K562 (cell line): ENCODE data around the gene SNPH. TPM values are rescaled to one million over a fixed set of nuclear protein-coding genes. Genes with fewer than 3 reads are reported as not detected.

ENCODE experiments used
- ATAC-seq: fragments of 200-7000 bp; cut with Tn5 transposase; 3 replicates; pipeline ENCODE4 v1.9.1; 2020; ENCODE audit warnings: moderate library complexity
- BruUV-seq: library from RNA; stranded (reverse); fragments of 400-500 nt; replicated peaks from 2 replicates; lab custom pipeline; 2021; lab: Mats Ljungman, UMichigan
- CTCF ChIA-PET: fragments of 300-600 bp; formaldehyde crosslinking; extraction: SDS; loops from one replicate; lab custom pipeline; 2021; ENCODE audit warnings: low intra/inter-chr PET ratio; lab: Yijun Ruan, JAX
- POLR2A ChIA-PET: fragments of 300-600, 350-650 bp; sonication (Branson Sonifier 250); formaldehyde crosslinking; extraction: SDS; loops from one replicate; lab custom pipeline; 2021; ENCODE audit warnings: antibody characterized with exemption, inconsistent platforms; lab: Yijun Ruan, JAX
- DNase-seq, 4 experiments: peaks; one replicate each; pipeline versions ENCODE4 v3.0.0 to v3.0.0-alpha.2; 2011 to 2018; ENCODE audit warnings: low spot score in 3 of 4, mixed read lengths in 3 of 4; ENCODE audit errors: extremely low read depth in 1 of 4
- FAIRE-seq: peaks from 2 replicates; lab custom pipeline; 2011; peaks lifted over from hg19 to GRCh38; lab: Jason Lieb, UNC
- H2AFZ ChIP-seq: 2 replicates; pipeline ENCODE4 v1.6.0; 2011; ENCODE audit warnings: low read depth, low read length, control low read depth, inconsistent platforms
- H3K27ac ChIP-seq: fragments of 200-600 bp; 3 replicates; pipeline ENCODE4 v1.8.0; 2011; ENCODE audit warnings: low read depth, mild to moderate bottlenecking, control low read depth, inconsistent platforms, low read length, moderate library complexity, mixed read lengths; ENCODE audit errors: extremely low read depth
- H3K27me3 ChIP-seq, 2 experiments: fragments of 300-600 bp in 1 of 2; 2 replicates in 1 of 2; 3 replicates in 1 of 2; pipeline versions ENCODE4 v1.6.0 to v1.8.0; 2011; ENCODE audit warnings: inconsistent platforms in 2 of 2, low read length in 2 of 2, mild to moderate bottlenecking in 1 of 2, mixed read lengths in 1 of 2, moderate library complexity in 1 of 2; ENCODE audit not compliant: control insufficient read depth in 2 of 2, insufficient read depth in 2 of 2
- H3K36me3 ChIP-seq: fragments of 300-600 bp; 3 replicates; pipeline ENCODE4 v1.8.0; 2011; ENCODE audit warnings: mild to moderate bottlenecking, low read length, inconsistent platforms; ENCODE audit not compliant: control insufficient read depth, insufficient read depth
- H3K4me1 ChIP-seq, 2 experiments: fragments of 200-600 bp in 1 of 2; replicated peaks in 1 of 2; 2 replicates in 1 of 2; 3 replicates in 1 of 2; pipeline versions ENCODE4 v1.5.1 to v1.8.0; 2011; ENCODE audit warnings: inconsistent platforms in 2 of 2, low read length in 2 of 2, mild to moderate bottlenecking in 1 of 2, mixed read lengths in 1 of 2, moderate library complexity in 1 of 2; ENCODE audit not compliant: control insufficient read depth in 2 of 2, insufficient read depth in 2 of 2
- H3K4me2 ChIP-seq: 2 replicates; pipeline ENCODE4 v1.6.1; 2011; ENCODE audit warnings: low read length, control low read depth, inconsistent platforms, mixed read lengths; ENCODE audit not compliant: insufficient read depth
- H3K4me3 ChIP-seq: fragments of 200-600 bp; sonication (generic), shearing (Covaris generic); 2 replicates; pipeline ENCODE4 v1.5.1; 2016; ENCODE audit warnings: control low read depth, inconsistent platforms
- H3K79me2 ChIP-seq: fragments of 200-600 bp; 3 replicates; pipeline ENCODE4 v1.8.0; 2011; ENCODE audit warnings: low read length, inconsistent platforms; ENCODE audit not compliant: control insufficient read depth, insufficient read depth
- H3K9ac ChIP-seq, 2 experiments: 2 replicates each; pipeline versions ENCODE4 v1.6.0 to v1.6.1; 2011; ENCODE audit warnings: low read depth in 2 of 2, low read length in 2 of 2, control low read depth in 1 of 2, inconsistent platforms in 1 of 2, mild to moderate bottlenecking in 1 of 2, mixed read lengths in 1 of 2; ENCODE audit not compliant: insufficient read depth in 1 of 2
- H3K9me1 ChIP-seq: one replicate; pipeline ENCODE4 v1.6.0; 2011; ENCODE audit warnings: inconsistent platforms, mild to moderate bottlenecking, low read length, moderate library complexity; ENCODE audit not compliant: control insufficient read depth, insufficient read depth
- H3K9me3 ChIP-seq: replicated peaks from 2 replicates; pipeline ENCODE4 v1.5.1; 2011; ENCODE audit warnings: low read depth, low read length, inconsistent platforms; ENCODE audit not compliant: control insufficient read depth, insufficient read depth
- H4K20me1 ChIP-seq: replicated peaks from 2 replicates; pipeline ENCODE4 v1.6.1; 2011; ENCODE audit warnings: low read length, inconsistent platforms, mixed read lengths; ENCODE audit not compliant: control insufficient read depth, insufficient read depth
- CHD2 ChIP-seq: IDR thresholded peaks from 2 replicates; pipeline ENCODE4 v1.6.1; 2011; ENCODE audit warnings: low read depth, low read length
- HBP1 ChIP-seq: fragments of 450-650 bp; formaldehyde crosslinking; IDR thresholded peaks from 2 replicates; pipeline ENCODE4 v1.4.0; 2022; ENCODE audit warnings: missing genetic modification characterization
- MCM7 ChIP-seq, 2 experiments: fragments of 450-650 bp; IDR thresholded peaks; 2 replicates each; pipeline ENCODE4 v1.6.1; 2016 to 2018
- NR0B1 ChIP-seq: fragments of 450-650 bp; IDR thresholded peaks from one replicate; pipeline ENCODE4 v1.6.1; 2018; ENCODE audit warnings: mild to moderate bottlenecking, moderate library complexity; ENCODE audit not compliant: partially characterized antibody
- PRDM10 ChIP-seq: fragments of 450-650 bp; IDR thresholded peaks from 2 replicates; pipeline ENCODE4 v1.6.1; 2018; ENCODE audit not compliant: partially characterized antibody
- TAF15 ChIP-seq: fragments of 200-400 bp; formaldehyde crosslinking; IDR thresholded peaks from 2 replicates; pipeline ENCODE4 v1.6.1; 2017; ENCODE audit warnings: mild to moderate bottlenecking, low read depth, low read length, moderate library complexity
- ZNF277 ChIP-seq: fragments of 250-450 bp; sonication (Bioruptor Pico); IDR thresholded peaks from 2 replicates; pipeline ENCODE4 v1.8.0; 2022; ENCODE audit warnings: inconsistent platforms, mild to moderate bottlenecking, moderate library complexity, borderline replicate concordance
- ZNF324 ChIP-seq: fragments of 250-450 bp; sonication (Bioruptor Pico); IDR thresholded peaks from 2 replicates; pipeline ENCODE4 v1.4.0; 2020; ENCODE audit warnings: mild to moderate bottlenecking
- ZZZ3 ChIP-seq: fragments of 450-650 bp; IDR thresholded peaks from 2 replicates; pipeline ENCODE4 v1.6.1; 2016; ENCODE audit warnings: antibody characterized with exemption, mild to moderate bottlenecking, moderate library complexity
- WGBS: fragments of 100-300 bp; shearing (Covaris generic); methylation state at CpG from one replicate; pipeline ENCODE4 v1.1.6; 2016; ENCODE audit warnings: low coverage, mixed read lengths; ENCODE audit not compliant: insufficient coverage; ENCODE audit errors: missing lambda C conversion rate; 5-methylcytosine and 5-hydroxymethylcytosine counted together
- in situ Hi-C: fragments of 300-500 bp; cut with MboI; formaldehyde crosslinking; loops from 4 replicates; pipeline ENCODE4 v1.15.0; 2018; ENCODE audit warnings: inconsistent platforms, mixed read lengths
- intact Hi-C: fragments of 100-400 bp; cut with micrococcal nuclease; formaldehyde crosslinking; loops from 2 replicates; pipeline ENCODE4 v1.14.2; 2022
- polyA plus RNA-seq, 8 experiments: library from polyadenylated mRNA; depleted of rRNA in 4 of 8; stranded (reverse) in 5 of 8; unstranded in 3 of 8; fragments of >200 nt; fragmentation: Nextera tagmentation in 2 of 8; fragmentation: Illumina TruSeq in 1 of 8; extraction: Ambion mirVana in 2 of 8; extraction: Trizol in 1 of 8; gene quantifications; 2 replicates each; pipeline versions ENCODE4 v1.2.1 to v1.2.3, GENCODE V29; 2011 to 2014; ENCODE audit warnings: inconsistent platforms in 1 of 8, missing spikeins in 1 of 8
- total RNA-seq, 7 experiments: library from RNA; depleted of rRNA in 6 of 7; stranded (reverse); fragments of >200 nt in 6 of 7; fragmentation: Illumina TruSeq in 2 of 7; extraction: Trizol in 2 of 7; gene quantifications; 2 replicates each; pipeline versions ENCODE4 v1.2.1 to v1.2.3, GENCODE V29; 2011 to 2021; ENCODE audit warnings: low replicate concordance in 1 of 7

The SNPH gene
- total and polyA plus RNA-seq, 9 of the 15 experiments (the other 6 are each of a cell fraction or from before 2014, with no cell fraction given): 0.03 to 4.2 (median 1.4) TPM

GRCh38 chr20:1310506-1311190 is 44.6 kb downstream of the SNPH start:
- Histone ChIP-seq H3K79me2 (no peaks in the 10 kb centered on the region), H3K9me3 (no peaks in the 10 kb centered on the region), H4K20me1 (no peaks in the 10 kb centered on the region), H3K9me1 (no peaks in the 10 kb centered on the region), H3K9ac (no peak overlapping the region), H3K4me3 (no peak overlapping the region), H3K27me3 (no peaks in the 10 kb centered on the region), H3K4me2 (no peak overlapping the region), H3K27ac (no peak overlapping the region; the same call in 2 of the 3 replicates), H2AFZ (no peak overlapping the region), H3K36me3 (no peaks in the 10 kb centered on the region), H3K4me1 (peaks cover 0 to 19% of the 10 kb centered on the region in 2 experiments; a peak in 2 of 5 replicates)
- ATAC-seq: no peak
- TF ChIP-seq ZNF277 (CRISPR knock-in tag) (no peak), HBP1 (no peak), ZNF324 (no peak), TAF15 (no peak), CHD2 (no peak), NR0B1 (no peak), MCM7 (IDR thresholded peaks at IDR 0.05) (no peak), PRDM10 (no peak), ZZZ3 (no peak)
- no peak for DNase-seq
- POLR2A ChIA-PET: interaction anchor here (0.7 kb wide), 1 partner anchor 936 kb away, joined by 3 read pairs; no protein-coding TSS in a partner anchor
- in situ Hi-C loops (no loop called here), intact Hi-C loops (loop anchor here (10.0 kb wide), 1 partner anchor 194 kb away; no protein-coding TSS in a partner anchor)
- FAIRE-seq: no peak
- CTCF ChIA-PET: no interaction called here
- WGBS: 44% methylated on average over 7 of the region's 12 CpGs
- no TSS peak for BruUV-seq
